ENCODE data around the gene TMEM9.

GRCh38 chr1:201110138-201110537, 44.1 kb downstream of the TMEM9 start:
- TF ChIP-seq POLR3G (IDR thresholded peaks at IDR 0.05; ENCODE audit: extremely low read depth, insufficient read length, insufficient replicate concordance) = no peak
- TF ChIP-seq ZNF780A (CRISPR knock-in tag; IDR thresholded peaks at IDR 0.05) = no peak
- TF ChIP-seq RHOXF2B (CRISPR knock-in tag; conservative IDR thresholded peaks at IDR 0.05) = no peak
- no peak for TF ChIP-seq ZBTB40 (IDR thresholded peaks at IDR 0.05)
- no peak for TF ChIP-seq ZBTB40 (CRISPR knock-in tag; IDR thresholded peaks at IDR 0.05)

Data from K562 (cell line).